Body of pancreas (tissue), 4 donors: Measurements from ENCODE around the gene GGA1.

Experiments
- POLR2A ChIP-seq, 3 donors: fragments of 450-650 bp; IDR thresholded peaks; one replicate each; pipeline ENCODE4 v1.6.1; 2016; ENCODE audit warnings: antibody characterized with exemption in 3 of 3, mild to moderate bottlenecking in 2 of 3
- TF ChIP-seq, protein P1 (sequence below), 7 experiments: fragments of 450-650 bp in 4 of 7; fragments of 200-600 bp in 3 of 7; sonication (generic) in 3 of 7; IDR thresholded peaks; one replicate each; pipeline ENCODE4 v1.5.1; 2016 to 2019; ENCODE audit warnings: antibody characterized with exemption in 7 of 7

DNA sequence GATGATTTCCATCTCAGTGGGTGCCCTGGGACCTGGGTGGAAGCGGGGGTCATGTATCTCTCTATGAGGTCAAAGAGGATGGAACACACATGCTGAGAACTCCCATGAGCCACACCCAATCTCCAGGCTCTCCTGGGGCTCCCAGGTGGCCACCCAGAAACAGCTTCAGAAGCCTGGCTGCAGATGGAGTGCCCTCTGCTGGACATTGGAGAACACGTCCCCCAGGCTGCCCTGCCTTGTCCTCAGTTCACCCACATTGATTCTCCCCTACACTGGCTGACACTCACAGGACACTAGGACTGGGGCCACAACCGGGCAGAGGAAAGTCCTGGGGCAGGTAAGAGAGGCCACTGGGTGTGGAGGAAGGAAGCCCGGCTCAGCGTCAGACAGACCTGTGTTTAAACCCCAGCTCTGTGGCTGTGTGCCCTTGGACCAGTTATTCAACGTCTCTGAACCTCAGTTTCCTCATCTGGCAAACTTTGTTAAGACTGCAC, 73.0 kb downstream of the GGA1 start:
- TF ChIP-seq, protein P1, sequence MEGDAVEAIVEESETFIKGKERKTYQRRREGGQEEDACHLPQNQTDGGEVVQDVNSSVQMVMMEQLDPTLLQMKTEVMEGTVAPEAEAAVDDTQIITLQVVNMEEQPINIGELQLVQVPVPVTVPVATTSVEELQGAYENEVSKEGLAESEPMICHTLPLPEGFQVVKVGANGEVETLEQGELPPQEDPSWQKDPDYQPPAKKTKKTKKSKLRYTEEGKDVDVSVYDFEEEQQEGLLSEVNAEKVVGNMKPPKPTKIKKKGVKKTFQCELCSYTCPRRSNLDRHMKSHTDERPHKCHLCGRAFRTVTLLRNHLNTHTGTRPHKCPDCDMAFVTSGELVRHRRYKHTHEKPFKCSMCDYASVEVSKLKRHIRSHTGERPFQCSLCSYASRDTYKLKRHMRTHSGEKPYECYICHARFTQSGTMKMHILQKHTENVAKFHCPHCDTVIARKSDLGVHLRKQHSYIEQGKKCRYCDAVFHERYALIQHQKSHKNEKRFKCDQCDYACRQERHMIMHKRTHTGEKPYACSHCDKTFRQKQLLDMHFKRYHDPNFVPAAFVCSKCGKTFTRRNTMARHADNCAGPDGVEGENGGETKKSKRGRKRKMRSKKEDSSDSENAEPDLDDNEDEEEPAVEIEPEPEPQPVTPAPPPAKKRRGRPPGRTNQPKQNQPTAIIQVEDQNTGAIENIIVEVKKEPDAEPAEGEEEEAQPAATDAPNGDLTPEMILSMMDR (IDR thresholded peaks at IDR 0.05): peak; percentile 78 to 95 (median 92)
- TF ChIP-seq POLR2A (IDR thresholded peaks at IDR 0.05): no peak
